GM21381 (cell line): ENCODE measurements around the gene MIA2.
"Not testable (repeated sequence)": the region's sequence is repeated elsewhere in the genome, so short reads cannot be mapped to it uniquely, and the experiment has no call there.

Experiments used
- ATAC-seq: cut with Tn5 transposase; IDR thresholded peaks from one replicate; pipeline ENCODE4 v1.9.1; 2021; ENCODE audit warnings: mild to moderate bottlenecking, moderate library complexity; ENCODE audit not compliant: unreplicated experiment

Gene MIA2, protein sequence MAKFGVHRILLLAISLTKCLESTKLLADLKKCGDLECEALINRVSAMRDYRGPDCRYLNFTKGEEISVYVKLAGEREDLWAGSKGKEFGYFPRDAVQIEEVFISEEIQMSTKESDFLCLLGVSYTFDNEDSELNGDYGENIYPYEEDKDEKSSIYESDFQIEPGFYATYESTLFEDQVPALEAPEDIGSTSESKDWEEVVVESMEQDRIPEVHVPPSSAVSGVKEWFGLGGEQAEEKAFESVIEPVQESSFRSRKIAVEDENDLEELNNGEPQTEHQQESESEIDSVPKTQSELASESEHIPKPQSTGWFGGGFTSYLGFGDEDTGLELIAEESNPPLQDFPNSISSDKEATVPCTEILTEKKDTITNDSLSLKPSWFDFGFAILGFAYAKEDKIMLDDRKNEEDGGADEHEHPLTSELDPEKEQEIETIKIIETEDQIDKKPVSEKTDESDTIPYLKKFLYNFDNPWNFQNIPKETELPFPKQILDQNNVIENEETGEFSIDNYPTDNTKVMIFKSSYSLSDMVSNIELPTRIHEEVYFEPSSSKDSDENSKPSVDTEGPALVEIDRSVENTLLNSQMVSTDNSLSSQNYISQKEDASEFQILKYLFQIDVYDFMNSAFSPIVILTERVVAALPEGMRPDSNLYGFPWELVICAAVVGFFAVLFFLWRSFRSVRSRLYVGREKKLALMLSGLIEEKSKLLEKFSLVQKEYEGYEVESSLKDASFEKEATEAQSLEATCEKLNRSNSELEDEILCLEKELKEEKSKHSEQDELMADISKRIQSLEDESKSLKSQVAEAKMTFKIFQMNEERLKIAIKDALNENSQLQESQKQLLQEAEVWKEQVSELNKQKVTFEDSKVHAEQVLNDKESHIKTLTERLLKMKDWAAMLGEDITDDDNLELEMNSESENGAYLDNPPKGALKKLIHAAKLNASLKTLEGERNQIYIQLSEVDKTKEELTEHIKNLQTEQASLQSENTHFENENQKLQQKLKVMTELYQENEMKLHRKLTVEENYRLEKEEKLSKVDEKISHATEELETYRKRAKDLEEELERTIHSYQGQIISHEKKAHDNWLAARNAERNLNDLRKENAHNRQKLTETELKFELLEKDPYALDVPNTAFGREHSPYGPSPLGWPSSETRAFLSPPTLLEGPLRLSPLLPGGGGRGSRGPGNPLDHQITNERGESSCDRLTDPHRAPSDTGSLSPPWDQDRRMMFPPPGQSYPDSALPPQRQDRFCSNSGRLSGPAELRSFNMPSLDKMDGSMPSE (N-terminal part only)

DNA sequence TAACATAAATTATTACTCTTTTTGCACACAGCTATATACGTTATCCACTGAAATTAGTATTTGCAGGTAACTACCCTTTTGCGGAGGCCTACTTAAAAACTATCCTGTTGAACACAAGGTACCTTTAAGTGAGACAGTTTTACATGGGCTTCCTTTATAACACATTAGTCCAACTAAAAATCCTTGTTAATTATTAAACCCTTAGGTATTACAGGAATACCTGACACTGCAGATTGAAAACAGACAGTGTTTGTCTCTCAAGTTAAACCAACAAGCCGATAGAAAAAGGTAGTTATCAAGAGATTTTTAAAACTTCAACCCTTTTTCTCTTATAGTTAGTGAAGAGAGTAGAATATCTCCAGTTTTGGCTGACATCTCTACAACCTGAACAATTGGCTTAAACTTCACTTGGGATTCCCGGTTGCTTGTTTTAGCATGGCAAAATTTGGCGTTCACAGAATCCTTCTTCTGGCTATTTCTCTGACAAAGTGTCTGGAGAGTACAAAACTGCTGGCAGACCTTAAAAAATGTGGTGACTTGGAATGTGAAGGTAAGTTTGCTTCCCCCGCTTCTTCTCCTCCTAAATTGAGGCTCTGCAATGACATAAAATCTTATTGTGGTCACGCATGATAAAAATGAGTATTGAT is at the start of gene MIA2:
MIA2 (plus strand) TSS at position 236 of the 647 bp plus-strand sequence; CDS start at position 436, 200 bp downstream.
- ATAC-seq, result no peak

DNA sequence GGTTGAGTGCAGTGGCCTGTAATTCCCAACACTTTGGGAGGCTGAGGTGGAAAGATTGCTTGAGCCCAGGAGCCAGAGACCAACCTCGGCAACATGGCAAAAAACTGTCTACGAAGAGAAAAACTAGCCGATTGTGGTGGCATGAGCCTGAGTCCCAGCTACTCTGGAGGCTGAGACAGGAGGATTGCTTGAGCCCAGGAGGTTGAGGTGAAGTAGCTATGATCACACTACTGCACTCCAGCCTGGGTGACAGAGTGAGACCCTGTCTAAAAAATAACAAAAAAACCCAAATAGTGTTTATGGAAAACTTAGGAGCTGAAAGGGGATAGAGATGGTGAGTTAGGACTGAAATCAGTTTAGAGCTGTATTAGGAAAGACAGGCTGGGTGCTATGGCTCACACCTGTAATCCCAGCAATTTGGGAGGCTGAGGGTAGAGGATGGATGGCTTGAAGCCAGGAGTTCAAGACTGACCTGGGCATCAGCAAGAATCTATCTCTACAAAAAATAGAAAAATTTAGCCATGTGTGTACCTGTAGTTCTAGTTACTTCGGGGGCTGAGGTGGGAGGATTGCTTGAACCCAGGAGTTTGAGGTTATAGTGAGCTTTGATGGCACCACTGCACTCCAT is 49.0 kb upstream of the MIA2 start:
- no peak for ATAC-seq

DNA sequence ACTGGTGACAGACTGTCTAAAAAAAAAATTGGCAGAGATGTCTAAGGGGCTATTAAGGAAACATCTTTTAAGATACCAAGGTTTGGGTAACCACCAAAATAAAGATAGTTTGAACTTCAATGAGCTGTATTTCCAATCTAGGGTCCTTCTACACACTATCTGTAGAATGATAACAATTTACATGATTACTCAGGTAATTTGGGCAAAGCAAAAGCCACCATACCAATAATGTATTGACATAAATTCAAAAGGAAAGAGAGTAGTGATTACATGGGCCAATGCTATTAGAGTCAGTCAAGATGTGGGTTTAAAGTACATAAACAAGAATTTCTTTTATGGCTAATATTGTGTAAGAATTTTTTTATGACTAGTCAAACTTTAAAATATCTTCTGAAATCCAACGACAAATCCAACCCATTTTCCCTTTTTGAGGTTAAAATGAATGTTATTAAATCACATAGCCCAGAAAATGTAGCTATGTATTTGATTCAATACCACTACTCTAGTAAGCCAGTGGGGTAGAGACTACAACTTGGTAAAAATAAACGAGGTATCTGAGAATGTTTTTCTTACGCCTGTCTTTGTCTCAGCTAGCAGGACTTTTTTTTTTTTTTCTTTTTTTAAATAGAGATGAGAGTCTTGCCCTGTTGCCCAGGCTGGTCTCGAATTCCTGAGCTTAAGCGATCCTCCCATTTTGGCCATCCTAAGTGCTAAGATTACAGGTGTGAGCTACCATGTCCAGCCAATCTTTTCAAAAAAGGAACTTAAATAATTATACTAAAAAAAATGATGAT is 48.3 kb upstream of the MIA2 start:
- ATAC-seq, result no peak

DNA sequence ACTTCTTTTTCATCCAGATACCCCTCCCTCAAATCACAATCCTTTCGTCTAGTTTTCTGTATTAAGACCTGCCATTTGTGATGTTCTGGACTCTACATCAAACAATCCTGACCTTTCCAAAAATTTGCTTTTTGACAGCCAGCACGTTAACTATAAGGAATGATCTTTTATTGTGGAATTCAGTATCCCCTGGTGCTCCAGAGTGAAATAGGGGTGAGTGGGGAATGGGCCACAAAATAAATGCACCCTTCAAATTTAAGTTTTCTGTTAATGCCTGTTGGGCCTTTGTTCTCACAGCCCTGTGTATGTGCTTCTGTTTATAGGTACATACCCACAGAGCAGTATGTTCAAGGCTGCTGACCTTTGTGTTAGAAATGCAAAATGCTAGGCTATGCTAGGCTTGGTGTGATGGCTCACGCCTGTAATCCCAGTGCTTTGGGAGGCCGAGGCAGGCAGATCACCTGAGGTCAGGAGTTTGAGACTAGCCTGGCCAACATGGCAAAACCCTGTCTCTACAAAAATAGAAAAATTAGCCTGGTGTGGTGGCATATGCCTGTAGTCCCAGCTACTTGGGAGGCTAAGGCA is 46.7 kb upstream of the MIA2 start:
- no peak for ATAC-seq

DNA sequence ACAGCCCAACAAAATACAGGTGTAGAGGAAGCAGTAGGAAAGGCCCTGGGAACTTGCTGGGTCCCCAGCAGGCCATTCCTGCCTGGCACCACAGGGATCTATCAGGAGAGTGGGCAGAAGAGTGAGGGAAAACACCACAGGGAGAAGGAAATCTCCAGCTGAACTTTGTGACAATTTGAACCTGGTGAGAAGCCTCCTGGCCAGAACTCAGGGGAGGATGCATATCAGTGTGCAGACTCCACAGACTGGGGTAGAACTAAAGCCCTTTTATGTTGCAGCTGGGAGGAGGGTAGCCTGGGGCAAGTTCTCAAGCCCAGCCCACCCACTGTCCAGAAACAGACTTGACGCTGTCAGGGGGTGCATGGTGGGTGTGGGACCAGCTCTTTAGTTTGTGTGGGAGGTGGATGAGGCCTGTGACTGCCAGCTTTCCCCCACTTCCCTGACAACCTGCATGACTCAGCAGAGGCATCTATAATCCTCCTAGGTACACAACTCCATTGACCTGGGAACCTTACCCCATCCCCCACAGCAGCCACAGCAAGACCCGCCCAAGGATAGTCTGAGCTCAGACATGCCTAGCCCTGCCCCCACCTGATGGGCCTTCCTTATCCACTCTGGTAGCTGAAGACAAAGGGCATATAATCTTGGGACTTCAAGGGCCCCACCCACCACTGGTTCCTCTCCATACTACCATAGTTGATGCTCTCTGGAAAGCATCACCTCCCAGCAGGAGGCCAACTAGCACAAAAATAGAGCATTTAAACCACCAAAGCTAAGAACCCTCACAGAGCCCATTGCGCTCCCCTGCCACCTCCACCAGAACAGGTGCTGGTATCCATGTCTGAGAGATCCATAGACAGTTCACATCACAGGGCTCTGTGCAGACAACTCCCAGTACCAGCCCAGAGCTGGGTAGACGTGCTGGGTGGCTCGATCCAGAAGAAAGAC is 29.8 kb upstream of the MIA2 start:
- no peak for ATAC-seq

DNA sequence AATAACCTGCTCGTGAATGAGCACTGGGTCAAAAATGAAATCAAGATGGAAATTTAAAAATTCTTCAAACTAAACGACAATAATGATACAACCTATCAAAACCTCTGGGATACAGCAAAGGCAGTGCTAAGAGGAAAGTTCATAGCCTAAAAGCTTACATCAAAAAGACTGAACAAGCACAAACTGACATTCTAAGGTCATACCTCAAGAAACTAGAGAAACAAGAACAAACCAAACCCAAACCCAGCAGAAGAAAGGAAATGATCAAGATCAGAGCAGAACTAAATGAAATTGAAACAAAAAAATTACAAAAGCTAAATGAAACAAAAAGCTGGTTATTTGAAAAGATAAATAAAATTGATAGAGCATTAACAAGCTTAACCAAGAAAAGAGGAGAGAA is 26.3 kb upstream of the MIA2 start:
- ATAC-seq, result not testable (repeated sequence)

DNA sequence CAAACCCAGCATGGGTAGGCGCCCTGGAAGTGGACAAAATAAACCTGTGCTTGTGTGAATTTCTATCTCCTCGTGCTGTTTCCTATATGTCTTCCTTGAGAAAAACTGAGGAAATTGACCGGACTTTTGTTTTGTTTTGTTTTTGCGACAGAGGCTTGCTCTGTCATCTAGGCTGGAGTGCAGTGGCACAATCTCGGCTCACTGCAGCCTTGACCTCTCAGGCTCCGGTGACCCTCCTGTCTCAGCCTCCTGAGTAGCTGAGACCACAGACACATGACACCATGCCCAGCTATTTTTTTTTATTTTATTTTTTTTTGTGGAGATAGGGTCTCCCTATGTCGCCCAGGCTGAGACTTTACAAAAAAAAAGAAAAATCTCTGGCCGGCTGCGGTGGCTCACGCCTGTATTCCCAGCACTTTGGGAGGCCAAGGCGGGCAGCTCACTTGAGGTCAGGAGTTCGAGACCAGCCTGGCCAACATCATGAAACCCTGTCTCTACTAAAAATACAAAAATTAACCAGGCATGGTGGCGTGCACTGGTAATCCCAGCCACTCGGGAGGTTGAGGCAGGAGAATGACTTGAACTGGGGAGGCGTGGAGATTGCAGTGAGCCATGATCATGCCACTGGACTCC is 22.5 kb upstream of the MIA2 start:
- ATAC-seq, result no peak

DNA sequence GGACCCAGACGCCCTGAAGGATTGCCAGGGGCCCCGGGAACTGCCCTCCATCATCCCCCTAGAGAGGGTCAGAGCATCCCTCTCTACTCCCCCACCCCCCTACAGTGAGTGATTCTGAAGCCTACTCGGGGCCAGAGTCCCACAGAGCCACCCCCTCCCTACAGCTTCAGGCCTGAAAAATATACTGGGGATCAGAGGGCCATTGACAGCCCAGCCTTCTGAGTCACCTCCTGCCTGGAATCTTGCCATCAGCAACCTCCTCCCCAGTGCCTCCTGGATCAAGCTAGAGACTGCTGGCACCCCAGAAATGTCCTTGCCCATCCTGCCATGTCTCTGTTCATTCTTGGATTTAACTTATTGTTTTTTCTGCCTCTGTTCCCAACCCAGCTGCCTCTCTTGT is 21.7 kb upstream of the MIA2 start:
- ATAC-seq, result no peak

DNA sequence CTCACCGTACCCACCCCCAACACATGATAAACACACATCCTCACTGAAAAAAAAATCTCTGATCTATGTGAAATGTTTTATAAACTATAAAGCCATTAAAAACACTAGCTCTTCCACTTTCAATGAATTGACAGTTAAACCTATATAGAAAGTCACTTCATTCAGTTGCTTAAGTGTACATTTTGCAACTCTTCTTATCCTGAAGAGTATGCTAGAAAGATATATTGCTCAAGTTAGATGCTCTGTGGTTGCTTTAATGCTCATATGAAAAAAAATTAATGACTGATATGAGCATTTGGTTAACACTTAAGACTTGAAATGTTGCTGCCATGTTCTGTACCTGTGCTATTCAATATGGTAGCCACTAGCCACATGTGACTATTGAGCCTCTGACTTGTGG is 21.0 kb upstream of the MIA2 start:
- ATAC-seq, result no peak

DNA sequence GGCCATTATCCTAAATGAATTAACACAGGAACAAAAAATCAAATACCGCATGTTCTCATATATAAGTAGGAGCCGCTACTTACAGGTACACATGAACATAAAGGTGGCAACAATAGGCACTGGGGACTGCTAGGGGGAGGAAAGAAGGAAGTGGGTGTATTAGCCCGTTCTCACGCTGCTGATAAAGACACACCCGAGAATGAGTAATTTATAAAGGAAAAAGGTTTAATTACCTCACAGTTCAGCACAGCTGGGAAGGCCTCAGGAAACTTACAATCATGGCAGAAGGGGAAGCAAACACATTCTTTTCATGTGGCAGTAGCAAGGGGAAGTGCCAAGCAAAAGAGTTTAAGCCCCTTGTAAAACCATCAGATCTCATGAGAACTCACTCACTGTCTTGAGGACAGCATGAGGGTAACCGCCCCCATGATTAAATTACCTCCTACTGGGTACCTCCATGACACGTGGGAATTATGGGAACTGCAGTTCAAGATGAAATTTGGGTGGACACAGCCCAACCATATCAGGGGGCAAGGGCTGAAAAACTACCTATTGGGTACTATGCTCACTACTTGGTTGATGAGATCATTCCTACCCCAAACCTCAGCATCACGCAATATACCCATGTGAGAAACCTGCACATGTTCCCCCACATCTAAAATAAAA is 16.4 kb upstream of the MIA2 start:
- ATAC-seq, result no peak

DNA sequence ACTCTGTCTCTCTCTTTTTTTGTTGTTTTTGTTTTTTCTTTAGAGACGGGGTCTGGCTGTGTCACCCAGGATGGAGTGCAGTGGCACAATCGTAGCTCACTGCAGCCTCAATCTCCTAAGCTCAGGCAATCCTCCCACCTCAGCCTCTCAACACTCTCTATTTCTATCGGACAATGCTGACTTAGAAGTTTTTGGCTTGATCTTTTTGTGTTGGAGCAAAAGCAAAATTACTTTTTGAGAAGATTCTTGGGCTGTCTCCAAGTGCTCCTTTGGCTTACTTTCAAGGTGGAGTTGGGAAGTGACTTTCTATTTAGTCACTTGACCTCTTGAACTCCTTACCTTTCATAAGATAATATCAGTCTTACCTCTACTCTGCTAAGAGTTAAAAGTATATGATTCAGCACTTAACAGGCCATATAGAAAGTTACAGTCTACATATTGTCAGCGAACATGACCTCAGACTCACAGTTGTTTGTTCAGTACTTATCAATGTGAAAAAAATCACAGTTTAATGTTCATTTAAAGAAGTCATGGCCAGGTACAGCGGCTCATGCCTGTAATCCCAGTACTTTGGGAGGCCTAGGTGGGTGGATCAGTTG is 15.4 kb upstream of the MIA2 start:
- no peak for ATAC-seq

DNA sequence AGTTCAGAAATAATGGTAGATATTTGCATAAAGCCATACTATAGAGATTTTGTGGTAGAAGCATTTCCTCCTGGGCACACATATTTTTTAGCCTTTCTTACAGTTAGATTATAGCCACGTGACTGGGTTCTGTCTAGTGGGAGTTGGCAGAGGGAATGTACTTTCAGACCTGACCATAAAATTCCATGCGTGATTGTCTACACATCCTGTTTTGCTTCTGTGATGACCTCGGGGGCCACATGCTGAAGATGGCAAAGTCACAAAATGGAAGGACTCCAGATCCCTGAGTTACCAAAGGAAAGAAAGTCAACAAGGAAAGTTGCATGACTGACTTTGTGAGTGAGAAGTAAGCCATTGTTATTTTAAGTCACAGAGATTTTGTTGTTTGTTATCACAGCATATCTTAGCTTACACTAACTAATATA is 14.6 kb upstream of the MIA2 start:
- ATAC-seq, result no peak

DNA sequence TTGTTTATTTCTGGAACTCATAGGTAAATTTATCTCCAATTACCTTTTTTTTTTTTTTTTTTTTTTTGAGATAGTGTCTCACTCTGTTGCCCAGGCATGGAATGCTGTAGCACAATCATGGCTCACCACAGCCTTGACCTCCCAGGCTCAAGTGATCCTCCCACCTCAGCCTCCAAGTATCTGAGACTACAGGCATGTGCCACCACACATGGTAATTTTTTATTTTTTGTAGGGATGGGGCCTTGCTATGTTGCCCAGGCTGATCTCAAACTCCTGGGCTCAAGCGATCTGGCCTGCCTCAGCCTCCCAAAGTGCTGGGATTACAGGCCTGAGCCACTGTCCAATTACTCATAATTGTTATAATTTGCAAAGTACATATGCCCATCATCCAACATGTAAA is 13.2 kb upstream of the MIA2 start:
- ATAC-seq, result not testable (repeated sequence)

DNA sequence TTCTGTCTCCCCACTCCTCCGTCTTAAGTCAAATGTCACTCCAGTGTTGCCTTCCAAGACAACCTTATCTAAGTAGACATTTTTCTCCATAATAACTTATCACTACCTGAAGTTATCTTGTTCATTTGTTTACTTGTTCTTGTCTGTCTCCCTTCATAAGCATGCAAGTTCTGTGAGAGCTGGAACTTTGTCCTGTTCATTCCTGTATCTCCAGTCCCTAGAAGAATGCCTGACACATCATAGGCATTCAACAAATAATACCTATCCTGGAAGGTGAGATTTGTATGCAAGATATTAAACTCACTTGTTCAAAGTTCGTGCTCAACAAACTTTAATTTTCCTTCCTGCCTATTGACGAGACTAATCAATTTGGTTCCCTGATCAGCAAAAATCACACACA is 5.7 kb upstream of the MIA2 start:
- ATAC-seq, result no peak

DNA sequence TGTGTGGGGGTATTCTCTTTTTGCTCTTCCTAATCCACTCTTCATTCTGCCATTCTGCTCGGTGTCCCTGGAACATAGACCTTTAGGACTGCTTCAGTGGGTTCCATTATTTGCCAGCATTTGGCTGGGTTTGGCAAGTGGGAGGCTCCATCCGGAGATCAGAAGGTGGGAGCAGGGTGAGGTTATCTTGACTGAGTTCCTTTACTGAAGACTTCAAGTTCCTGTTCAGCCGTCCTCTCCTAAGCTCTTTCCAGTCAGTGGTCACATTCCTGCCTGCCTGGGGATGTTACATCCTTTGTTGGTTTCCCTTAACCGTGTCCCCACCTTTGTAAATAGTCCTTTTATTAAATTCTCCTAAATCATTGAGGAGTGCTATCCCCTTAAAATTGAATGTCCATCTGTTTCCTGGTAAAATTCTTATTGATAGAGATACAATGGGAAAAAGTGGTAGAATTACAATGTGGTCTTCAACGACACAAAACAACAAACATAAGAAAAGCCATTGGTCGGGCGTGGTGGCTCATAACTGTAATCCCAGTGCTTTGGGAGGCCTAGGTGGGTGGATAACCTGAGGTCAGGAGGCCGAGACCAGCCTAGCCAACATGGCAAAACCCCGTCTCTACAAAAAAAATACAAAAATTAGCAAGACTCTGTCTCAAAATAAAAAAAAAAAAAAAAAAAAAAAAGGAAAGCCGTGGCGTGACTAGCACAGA is 5.0 kb upstream of the MIA2 start:
- ATAC-seq, result no peak

DNA sequence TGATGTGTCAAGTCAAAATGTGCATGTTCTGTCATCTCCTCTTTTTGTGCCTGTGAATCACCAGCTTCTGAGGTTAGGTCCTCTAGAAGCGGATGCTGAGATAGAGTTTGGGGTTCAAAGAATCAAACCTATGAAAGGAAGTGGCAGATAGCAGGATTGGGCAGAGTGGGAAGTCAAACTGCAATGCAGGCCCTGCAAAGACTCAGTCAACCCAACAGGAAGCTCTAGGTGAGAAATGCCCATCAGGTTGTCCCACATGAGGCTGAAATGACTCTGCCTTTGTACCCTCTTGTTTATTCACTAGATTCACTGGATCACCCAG is 4.5 kb upstream of the MIA2 start:
- peak; percentile 82 for ATAC-seq
